MCF 10A (cell line): ENCODE results near the gene CIRBP. TPM values are rescaled to one million over a fixed set of nuclear protein-coding genes. Genes with fewer than 3 reads are reported as not detected.

Experiments used
- BruUV-seq: library from RNA; stranded (reverse); fragments of 400-500 nt; replicated peaks from 2 replicates; lab custom pipeline; 2021; lab: Mats Ljungman, UMichigan
- CTCF ChIA-PET: fragments of 300-600 bp; sonication (Branson Sonifier 250); formaldehyde crosslinking; extraction: SDS; loops from one replicate; lab custom pipeline; 2021; ENCODE audit warnings: antibody characterized with exemption, inconsistent platforms; lab: Yijun Ruan, JAX
- POLR2A ChIA-PET: fragments of 300-600, 350-650 bp; sonication (Branson Sonifier 250); formaldehyde crosslinking; extraction: SDS; loops from one replicate; lab custom pipeline; 2020; ENCODE audit warnings: antibody characterized with exemption, inconsistent platforms; lab: Yijun Ruan, JAX
- DNase-seq: peaks from one replicate; pipeline ENCODE4 v3.0.0-alpha.2; 2018; ENCODE audit not compliant: unreplicated experiment
- H3K27ac Mint-ChIP-seq: one replicate; pipeline ENCODE4 v1.8.0; 2022; ENCODE audit warnings: mild to moderate bottlenecking, low read depth, mixed read lengths; ENCODE audit not compliant: unreplicated experiment
- H3K27me3 Mint-ChIP-seq: one replicate; pipeline ENCODE4 v1.8.0; 2022; ENCODE audit warnings: mixed read lengths; ENCODE audit not compliant: insufficient read depth, unreplicated experiment
- H3K36me3 Mint-ChIP-seq: one replicate; pipeline ENCODE4 v1.8.0; 2022; ENCODE audit warnings: mild to moderate bottlenecking, moderate library complexity, mixed read lengths; ENCODE audit not compliant: insufficient read depth, unreplicated experiment
- H3K4me1 Mint-ChIP-seq: one replicate; pipeline ENCODE4 v1.8.0; 2022; ENCODE audit warnings: mixed read lengths; ENCODE audit not compliant: insufficient read depth, unreplicated experiment
- H3K4me3 Mint-ChIP-seq: one replicate; pipeline ENCODE4 v1.8.0; 2022; ENCODE audit warnings: mild to moderate bottlenecking, moderate library complexity, mixed read lengths; ENCODE audit not compliant: unreplicated experiment
- H3K9me3 Mint-ChIP-seq: one replicate; pipeline ENCODE4 v1.8.0; 2022; ENCODE audit warnings: mixed read lengths; ENCODE audit not compliant: unreplicated experiment
- CTCF ChIP-seq: fragments of 200-600 bp; IDR thresholded peaks from one replicate; pipeline ENCODE4 v1.8.0; 2022; ENCODE audit warnings: antibody characterized with exemption, mild to moderate bottlenecking; ENCODE audit not compliant: unreplicated experiment
- intact Hi-C: fragments of 100-400 bp; cut with micrococcal nuclease; formaldehyde crosslinking; loops from 2 replicates; pipeline ENCODE4 v1.14.1; 2022
- total RNA-seq: library from RNA; stranded (reverse); gene quantifications from 2 replicates; pipeline ENCODE4 v1.2.3, GENCODE V29; 2022

The CIRBP gene
- total RNA-seq, 1 experiment from 2014 or later, result 362 TPM

- no TSS peak for BruUV-seq
- Mint-ChIP-seq H3K27me3 (peaks cover 27% of the 10 kb centered on the region), H3K27ac (no peak overlapping the region), H3K36me3 (peaks cover 9% of the 10 kb centered on the region), H3K9me3 (no peaks in the 10 kb centered on the region), H3K4me3 (peak overlapping the region; percentile 40), H3K4me1 (peaks cover 6% of the 10 kb centered on the region)
- DNase-seq, result no peak
- POLR2A ChIA-PET, result interaction anchor here (0.7 kb wide), 1 partner anchor 561 kb away, joined by 3 read pairs; no protein-coding TSS in a partner anchor
- TF ChIP-seq CTCF, result no peak
- CTCF ChIA-PET, result interaction anchor here (0.8 kb wide), 1 partner anchor 32 kb away, joined by 4 read pairs; no protein-coding TSS in a partner anchor
- intact Hi-C loops, result loop anchor here (5.0 kb wide), 1 partner anchor 78 kb away; no protein-coding TSS in a partner anchor
Measured at GRCh38 chr19:1284293-1284978, 15.3 kb downstream of the CIRBP start.

- DNase-seq, result no peak
- Mint-ChIP-seq H3K27ac (no peak overlapping the region), H3K4me3 (peak overlapping the region; percentile 40), H3K36me3 (peaks cover 2% of the 10 kb centered on the region), H3K9me3 (no peaks in the 10 kb centered on the region), H3K4me1 (peaks cover 2% of the 10 kb centered on the region), H3K27me3 (peaks cover 27% of the 10 kb centered on the region)
- TF ChIP-seq CTCF, result no peak
- intact Hi-C loops, result loop anchor here (5.0 kb wide), 1 partner anchor 77 kb away; no protein-coding TSS in a partner anchor
- BruUV-seq, result no TSS peak
- POLR2A ChIA-PET, result interaction anchor here (0.7 kb wide), 1 partner anchor 560 kb away, joined by 3 read pairs; no protein-coding TSS in a partner anchor
- CTCF ChIA-PET, result interaction anchor here (0.8 kb wide), 1 partner anchor 31 kb away, joined by 4 read pairs; no protein-coding TSS in a partner anchor
Measured at GRCh38 chr19:1284979-1285736, 16.0 kb downstream of the CIRBP start.

- POLR2A ChIA-PET, result interaction anchor here (0.7 kb wide), 1 partner anchor 954 kb away, joined by 3 read pairs; no protein-coding TSS in a partner anchor
- no peaks in the 10 kb centered on the region for H3K36me3 Mint-ChIP-seq
- no peak within 1 kb of the TSS for H3K27ac Mint-ChIP-seq
- H3K4me3 Mint-ChIP-seq, result peak within 1 kb of the TSS; percentile 63
- no TSS peak for BruUV-seq
- no peaks in the 10 kb centered on the region for H3K9me3 Mint-ChIP-seq
- CTCF ChIA-PET, result interaction anchor here (0.9 kb wide), 1 partner anchor 228 kb away, joined by 3 read pairs; no protein-coding TSS in a partner anchor
- H3K27me3 Mint-ChIP-seq, result peaks cover 27% of the 10 kb centered on the region
- no peak for DNase-seq
- no peak for TF ChIP-seq CTCF
- no peaks in the 10 kb centered on the region for H3K4me1 Mint-ChIP-seq
- intact Hi-C loops, result no loop called here
Measured at GRCh38 chr19:1285737-1286360, 16.7 kb downstream of the CIRBP start, which contains the start of gene EFNA2. Gene EFNA2 (plus strand): TSS chr19:1285873. CDS start chr19:1286169, 296 bp downstream.
